HepG2 (cell line): ENCODE data around the gene TSEN34. TPM values are rescaled to one million over a fixed set of nuclear protein-coding genes. Genes with fewer than 3 reads are reported as not detected.

Experiments used
- ATAC-seq: fragments of 200-7000 bp; cut with Tn5 transposase; 3 replicates; pipeline ENCODE4 v1.9.1; 2020; ENCODE audit warnings: mild to moderate bottlenecking, moderate library complexity
- BruUV-seq: library from RNA; stranded (reverse); fragments of 400-500 nt; replicated peaks from 2 replicates; lab custom pipeline; 2021; lab: Mats Ljungman, UMichigan
- CTCF ChIA-PET: fragments of 300-600 bp; formaldehyde crosslinking; extraction: SDS; loops from one replicate; lab custom pipeline; 2021; ENCODE audit warnings: low total read pairs, inconsistent platforms, low intra/inter-chr PET ratio; lab: Yijun Ruan, JAX
- POLR2A ChIA-PET: fragments of 350-600 bp; sonication (Branson Sonifier 250); formaldehyde crosslinking; loops from one replicate; lab custom pipeline; 2020; ENCODE audit warnings: antibody characterized with exemption, inconsistent platforms; lab: Yijun Ruan, JAX
- DNase-seq: peaks from one replicate; pipeline ENCODE4 v3.0.0-alpha.2; 2015; ENCODE audit warnings: low spot score
- FAIRE-seq: peaks from 3 replicates; lab custom pipeline; 2011; peaks lifted over from hg19 to GRCh38; lab: Jason Lieb, UNC
- H2AFZ ChIP-seq: one replicate; pipeline ENCODE4 v1.6.1; 2011; ENCODE audit warnings: low read length, inconsistent platforms
- H3K27ac ChIP-seq: fragments of 300-600 bp; 3 replicates; pipeline ENCODE4 v1.8.0; 2011; ENCODE audit warnings: mixed run types, mild to moderate bottlenecking, mixed read lengths, low read length, inconsistent platforms; ENCODE audit not compliant: insufficient read depth; ENCODE audit errors: extremely low read length
- H3K27me3 ChIP-seq, 2 experiments: fragments of 200-600 bp in 1 of 2; 2 replicates in 1 of 2; 3 replicates in 1 of 2; pipeline versions ENCODE4 v1.6.0 to v1.8.0; 2011; ENCODE audit warnings: low read length in 2 of 2, mild to moderate bottlenecking in 2 of 2, moderate library complexity in 2 of 2, inconsistent platforms in 1 of 2; ENCODE audit not compliant: insufficient read depth in 2 of 2, control insufficient read depth in 1 of 2
- H3K36me3 ChIP-seq, 2 experiments: fragments of 200-600 bp in 1 of 2; replicated peaks in 1 of 2; 2 replicates in 1 of 2; 3 replicates in 1 of 2; pipeline versions ENCODE4 v1.5.1 to v1.8.0; 2011; ENCODE audit warnings: low read length in 2 of 2, inconsistent platforms in 1 of 2; ENCODE audit not compliant: insufficient read depth in 2 of 2, control insufficient read depth in 1 of 2
- H3K4me1 ChIP-seq: 2 replicates; pipeline ENCODE4 v1.5.1; 2012; ENCODE audit warnings: low read length, inconsistent platforms; ENCODE audit not compliant: insufficient read depth
- H3K4me2 ChIP-seq: 2 replicates; pipeline ENCODE4 v1.6.0; 2011; ENCODE audit warnings: low read depth, low read length, inconsistent platforms
- H3K4me3 ChIP-seq, 3 experiments: fragments of 200-600 bp in 1 of 3; sonication (generic), shearing (Covaris generic) in 1 of 3; replicated peaks in 1 of 3; 2 replicates each; pipeline ENCODE4 v1.5.1; 2011 to 2016; ENCODE audit warnings: low read length in 3 of 3, inconsistent platforms in 2 of 3, low read depth in 2 of 3, mild to moderate bottlenecking in 2 of 3, control low read depth in 1 of 3, mixed read lengths in 1 of 3; ENCODE audit not compliant: insufficient read depth in 1 of 3
- H3K79me2 ChIP-seq: one replicate; pipeline ENCODE4 v1.6.1; 2011; ENCODE audit warnings: low read length, inconsistent platforms; ENCODE audit not compliant: insufficient read depth
- H3K9ac ChIP-seq: 2 replicates; pipeline ENCODE4 v1.6.0; 2011; ENCODE audit warnings: mild to moderate bottlenecking, low read depth, low read length, inconsistent platforms; ENCODE audit not compliant: insufficient read depth
- H3K9me3 ChIP-seq: 2 replicates; pipeline ENCODE4 v1.5.1; 2012; ENCODE audit warnings: mild to moderate bottlenecking, low read length
- H4K20me1 ChIP-seq: 2 replicates; pipeline ENCODE4 v1.6.0; 2011; ENCODE audit warnings: inconsistent platforms, mild to moderate bottlenecking, low read length, moderate library complexity; ENCODE audit not compliant: insufficient read depth
- AGO2 ChIP-seq: fragments of 200-400 bp; formaldehyde crosslinking; optimal IDR thresholded peaks from 2 replicates; pipeline ENCODE3; 2017; ENCODE audit warnings: mild to moderate bottlenecking, low read depth, low read length, moderate library complexity
- JARID2 ChIP-seq: sonication (generic); formaldehyde crosslinking; IDR thresholded peaks from 2 replicates; pipeline ENCODE4 v1.8.1; 2023; ENCODE audit warnings: missing genetic modification reagents, inconsistent platforms; ENCODE audit not compliant: insufficient replicate concordance
- KDM4B ChIP-seq: sonication (generic); formaldehyde crosslinking; IDR thresholded peaks from 2 replicates; pipeline ENCODE4 v1.4.0; 2020; ENCODE audit warnings: missing genetic modification reagents
- POLR2A ChIP-seq, 2 experiments: IDR thresholded peaks; 2 replicates each; pipeline ENCODE4 v1.6.1; 2011; ENCODE audit warnings: low read depth in 2 of 2, low read length in 2 of 2, mild to moderate bottlenecking in 1 of 2, moderate library complexity in 1 of 2; ENCODE audit not compliant: insufficient read depth in 1 of 2
- POLR2AphosphoS5 ChIP-seq: IDR thresholded peaks from 2 replicates; pipeline ENCODE4 v1.6.1; 2012; ENCODE audit warnings: low read depth, low read length
- POLR2G ChIP-seq: fragments of 200-400 bp; formaldehyde crosslinking; IDR thresholded peaks from 2 replicates; pipeline ENCODE4 v1.6.1; 2018; ENCODE audit warnings: mild to moderate bottlenecking, low read depth, low read length, moderate library complexity
- RBFOX2 ChIP-seq: fragments of 200-400 bp; formaldehyde crosslinking; IDR thresholded peaks from 2 replicates; pipeline ENCODE4 v1.6.1; 2017; ENCODE audit warnings: low read depth, mild to moderate bottlenecking, low read length
- RBM22 ChIP-seq: fragments of 200-400 bp; formaldehyde crosslinking; optimal IDR thresholded peaks from 2 replicates; pipeline ENCODE3; 2017; ENCODE audit warnings: mild to moderate bottlenecking, low read length, moderate library complexity
- ZBTB25 ChIP-seq: IDR thresholded peaks from 2 replicates; pipeline ENCODE4 v1.6.1; 2018; ENCODE audit warnings: missing genetic modification reagents
- WGBS: methylation state at CpG from one replicate; pipeline ENCODE4 v1.1.6; 2017; ENCODE audit warnings: low lambda C conversion rate; 5-methylcytosine and 5-hydroxymethylcytosine counted together
- in situ Hi-C: cut with HindIII; loops from 2 replicates; pipeline ENCODE4 v1.10.0; 2017; ENCODE audit warnings: low pct_unique_long_range_greater_than_20kb; ENCODE audit not compliant: extremely low pct_ligation_motif_present
- intact Hi-C: fragments of 100-400 bp; cut with micrococcal nuclease; formaldehyde crosslinking; loops from one replicate; pipeline ENCODE4 v1.10.0; 2022; ENCODE audit not compliant: unreplicated experiment
- polyA plus RNA-seq, 8 experiments: library from polyadenylated mRNA; depleted of rRNA in 3 of 8; stranded (reverse) in 7 of 8; unstranded in 1 of 8; fragments of >200 nt; fragmentation: Illumina TruSeq in 4 of 8; extraction: Trizol in 4 of 8; gene quantifications; 2 replicates each; pipeline versions ENCODE4 v1.2.1 to v1.2.3, GENCODE V29; 2011 to 2016; ENCODE audit warnings: low read depth in 4 of 8, missing spikeins in 1 of 8, mixed read lengths in 1 of 8; ENCODE audit not compliant: insufficient read depth in 1 of 8
- total RNA-seq, 5 experiments: library from RNA; depleted of rRNA; stranded (reverse); fragments of >200 nt; fragmentation: Illumina TruSeq; extraction: Trizol; gene quantifications; 2 replicates each; pipeline ENCODE4 v1.2.3, GENCODE V29; 2016; ENCODE audit warnings: low read depth in 1 of 5

TSEN34 gene
- total and polyA plus RNA-seq, 2 of the 13 experiments (the other 11 are each of a cell fraction or from before 2014, with no cell fraction given): 55.1 to 65.4 TPM

GRCh38 chr19:54152878-54153524 lies 38.1 kb upstream of the TSEN34 start:
- peaks cover under 1% of the 10 kb centered on the region; the same call in 1 of the 2 replicates for H3K4me1 ChIP-seq
- H3K27ac ChIP-seq: no peak overlapping the region
- H3K79me2 ChIP-seq: no peaks in the 10 kb centered on the region
- no peak overlapping the region for H3K9ac ChIP-seq
- H3K36me3 ChIP-seq: peaks cover 35 to 90% of the 10 kb centered on the region in 2 experiments
- intact Hi-C loops (no loop called here), in situ Hi-C loops (no loop called here)
- no peak overlapping the region for H3K4me2 ChIP-seq
- DNase-seq (no peak), FAIRE-seq (no peak), ATAC-seq (no peak)
- H3K4me3 ChIP-seq: no peak overlapping the region
- 0 out of 2 replicates have a peak, but pooled peaks cover 3% of the 10 kb centered on the region for H4K20me1 ChIP-seq
- H2AFZ ChIP-seq: no peak overlapping the region
- WGBS: 99% methylated on average over 25 of the region's 25 CpGs
- no TSS peak for BruUV-seq
- POLR2A ChIA-PET: no interaction called here
- TF ChIP-seq RBFOX2 (peak; percentile 59; the same call in 1 of the 2 replicates), KDM4B (CRISPR knock-in tag) (no peak)
- no peaks in the 10 kb centered on the region for H3K9me3 ChIP-seq
- CTCF ChIA-PET: no interaction called here
- no peaks in the 10 kb centered on the region for H3K27me3 ChIP-seq

GRCh38 chr19:54153731-54154326 lies 37.3 kb upstream of the TSEN34 start:
- no peak for DNase-seq

More at GRCh38 chr19:54153731-54154326, 37.3 kb upstream of the TSEN34 start:
- H3K4me2 ChIP-seq: no peak overlapping the region
- in situ Hi-C loops (no loop called here), intact Hi-C loops (no loop called here)
- ChIA-PET CTCF (no interaction called here), POLR2A (no interaction called here)
- H3K4me3 ChIP-seq: no peak overlapping the region
- no peak overlapping the region for H3K9ac ChIP-seq
- no peak; the same call in 2 of the 3 replicates for ATAC-seq
- no peak for FAIRE-seq
- no peaks in the 10 kb centered on the region for H3K27me3 ChIP-seq
- H4K20me1 ChIP-seq: 0 out of 2 replicates have a peak, but pooled peaks cover 3% of the 10 kb centered on the region
- peaks cover 32 to 88% of the 10 kb centered on the region in 2 experiments for H3K36me3 ChIP-seq
- H3K9me3 ChIP-seq: no peaks in the 10 kb centered on the region
- no peak overlapping the region for H3K27ac ChIP-seq
- peaks cover 9% of the 10 kb centered on the region for H3K4me1 ChIP-seq
- no peak overlapping the region for H2AFZ ChIP-seq
- peaks cover 6% of the 10 kb centered on the region for H3K79me2 ChIP-seq
- 98% methylated on average over 4 of the region's 10 CpGs for WGBS
- BruUV-seq: no TSS peak
- TF ChIP-seq AGO2 (peak; percentile 77), POLR2A (IDR thresholded peaks at IDR 0.05; ENCODE audit: insufficient read depth in 1 of 2, low read depth in 2 of 2, low read length in 2 of 2) (0 out of 4 replicates have a peak, but pooled peaks of 1 of the 2 experiments have one; percentile 24), RBFOX2 (0 out of 2 replicates have a peak, but pooled peaks have one; percentile 24), JARID2 (no peak), POLR2AphosphoS5 (peak; percentile 22; the same call in 1 of the 2 replicates), RBM22 (peak; percentile 41), ZBTB25 (CRISPR knock-in tag) (no peak), POLR2G (0 out of 2 replicates have a peak, but pooled peaks have one; percentile 37)
